ENCODE data around the gene CROCC2.

The CROCC2 gene

GRCh38 chr2:240959214-240959940, 53.2 kb downstream of the CROCC2 start:
- no peak for DNase-seq

DNA sequence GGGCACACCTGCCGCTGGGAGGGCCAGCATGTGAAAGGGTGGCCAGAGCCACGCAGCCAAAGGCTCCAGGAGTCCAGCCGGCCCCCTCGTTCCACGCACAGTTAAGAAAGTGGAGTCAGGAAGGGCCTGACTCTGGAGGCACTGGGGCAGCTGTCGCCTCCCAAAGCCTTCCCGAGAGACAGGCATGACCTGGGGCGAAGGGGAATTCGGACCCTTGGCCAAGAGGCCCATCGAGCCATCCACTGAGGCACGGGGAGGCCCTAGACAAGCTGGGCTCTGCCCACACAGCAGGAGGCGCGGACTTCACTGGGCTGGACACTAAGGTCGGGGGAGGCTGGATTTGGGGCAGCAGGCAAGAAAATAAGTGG, 53.8 kb downstream of the CROCC2 start:
- DNase-seq: no peak

GRCh38 chr2:240960309-240960970, 54.3 kb downstream of the CROCC2 start:
- no peak for DNase-seq

GRCh38 chr2:240960971-240961876, 55.1 kb downstream of the CROCC2 start:
- no peak for DNase-seq

GRCh38 chr2:240961910-240962299, 55.8 kb downstream of the CROCC2 start:
- no peak for DNase-seq

DNA sequence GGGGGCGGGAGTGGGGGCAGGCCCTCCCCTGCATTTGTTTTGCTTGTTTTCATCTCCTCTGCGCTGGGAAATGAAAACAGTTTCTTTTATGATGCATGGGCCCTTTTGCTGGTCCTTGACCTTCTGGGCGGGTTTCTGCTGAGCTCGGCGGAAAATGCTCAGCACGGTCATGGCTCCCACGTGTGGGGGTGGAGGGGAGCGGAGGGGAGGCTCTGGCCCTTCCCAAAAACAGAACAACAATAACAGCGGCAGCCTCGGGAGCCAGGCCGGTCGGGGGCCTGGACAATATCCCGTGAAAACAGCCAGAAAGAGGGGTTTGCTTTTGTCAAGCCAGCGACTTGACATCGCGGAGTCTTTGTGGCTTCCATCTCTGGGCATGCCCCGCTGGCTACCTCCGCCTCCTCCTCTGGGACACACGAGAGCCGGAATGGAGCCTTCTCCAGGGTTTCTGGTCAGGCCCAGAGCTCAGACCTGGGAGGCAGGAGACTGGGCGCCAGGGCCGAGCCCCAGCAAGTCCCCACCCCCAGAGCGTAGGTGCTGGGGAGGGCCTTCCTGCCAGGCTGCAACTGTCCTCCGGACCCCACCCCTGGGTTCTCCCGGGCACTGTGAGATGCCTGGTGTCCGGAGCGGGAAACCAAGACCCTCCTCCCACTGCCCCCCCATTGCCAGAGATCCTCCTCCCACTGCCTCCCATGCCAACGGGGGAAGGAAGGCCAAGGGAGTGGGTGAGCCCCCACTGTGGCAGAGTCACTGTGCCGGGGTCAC, 56.3 kb downstream of the CROCC2 start:
- DNase-seq: no peak

- DNase-seq: no peak
Measured at GRCh38 chr2:240963065-240963867, 57.1 kb downstream of the CROCC2 start.

DNA sequence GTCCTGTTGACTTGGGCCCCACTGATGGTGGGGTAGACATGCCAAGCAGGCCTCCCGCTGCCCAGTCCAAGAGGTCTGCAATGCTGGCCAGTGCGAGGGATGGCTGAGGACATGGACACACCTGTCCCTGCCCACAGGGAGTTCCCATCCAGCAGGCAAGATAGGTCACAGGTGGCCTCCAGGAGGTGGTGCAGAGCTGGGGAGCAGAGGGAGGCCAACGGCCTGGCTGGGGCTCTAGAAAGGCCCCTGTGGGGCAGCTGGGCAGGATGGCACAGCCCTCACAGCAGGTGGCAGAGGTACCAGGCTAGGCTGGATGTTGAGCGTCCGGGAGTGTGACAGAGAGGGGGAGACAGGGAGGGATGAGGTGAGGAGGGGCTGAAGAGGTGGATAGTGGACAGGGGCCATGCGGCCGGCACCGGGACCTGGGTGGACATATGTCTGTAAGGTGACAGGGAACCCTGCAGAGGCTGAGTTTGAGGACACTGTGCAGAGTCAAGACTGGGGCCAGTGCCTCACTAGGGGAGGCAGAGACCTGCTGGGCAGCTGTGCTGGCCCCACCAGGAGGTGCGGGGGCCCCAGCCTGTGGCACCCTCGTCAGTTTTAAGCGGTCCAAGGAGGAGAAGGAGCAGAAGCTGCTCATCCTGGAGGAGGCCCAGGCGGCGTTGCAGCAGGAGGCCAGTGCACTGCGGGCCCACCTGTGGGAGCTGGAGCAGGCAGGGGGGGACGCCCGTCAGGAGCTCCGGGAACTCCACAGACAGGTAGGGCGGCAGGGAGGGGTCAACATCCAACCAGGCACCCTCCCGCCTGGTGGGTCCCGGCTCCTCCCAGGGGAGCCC, 58.0 kb downstream of the CROCC2 start:
- no peak for DNase-seq

- no peak for DNase-seq
Measured at GRCh38 chr2:240964704-240965295, 58.7 kb downstream of the CROCC2 start.

DNA sequence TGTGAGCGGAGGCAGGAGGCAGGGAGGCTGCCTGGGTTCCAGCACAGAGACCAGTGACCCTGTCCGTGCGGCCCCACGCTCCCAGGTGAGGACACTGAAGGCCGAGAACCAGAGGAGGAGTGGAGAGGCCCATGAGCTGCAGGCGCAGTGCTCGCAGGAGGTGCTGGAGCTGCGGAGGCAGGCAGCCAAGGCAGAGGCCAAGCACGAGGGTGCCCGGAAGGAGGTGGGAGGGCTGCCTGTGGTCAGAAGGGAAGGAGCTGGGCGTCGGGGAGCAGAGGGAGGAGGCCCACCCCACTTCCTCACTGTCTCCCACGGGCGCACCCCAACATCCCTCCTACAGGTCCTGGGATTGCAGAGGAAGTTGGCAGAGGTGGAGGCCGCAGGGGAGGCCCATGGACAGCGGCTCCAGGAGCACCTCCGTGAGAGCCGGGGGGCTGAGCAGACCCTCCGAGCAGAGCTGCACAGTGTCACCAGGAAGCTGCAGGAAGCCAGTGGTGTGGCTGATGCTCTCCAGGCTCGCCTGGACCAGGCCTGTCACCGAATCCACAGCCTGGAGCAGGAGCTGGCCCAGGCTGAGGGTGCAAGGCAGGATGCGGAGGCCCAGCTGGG, 59.3 kb downstream of the CROCC2 start:
- no peak for DNase-seq

- DNase-seq: no peak
Measured at GRCh38 chr2:240965905-240966456, 59.8 kb downstream of the CROCC2 start.

DNA sequence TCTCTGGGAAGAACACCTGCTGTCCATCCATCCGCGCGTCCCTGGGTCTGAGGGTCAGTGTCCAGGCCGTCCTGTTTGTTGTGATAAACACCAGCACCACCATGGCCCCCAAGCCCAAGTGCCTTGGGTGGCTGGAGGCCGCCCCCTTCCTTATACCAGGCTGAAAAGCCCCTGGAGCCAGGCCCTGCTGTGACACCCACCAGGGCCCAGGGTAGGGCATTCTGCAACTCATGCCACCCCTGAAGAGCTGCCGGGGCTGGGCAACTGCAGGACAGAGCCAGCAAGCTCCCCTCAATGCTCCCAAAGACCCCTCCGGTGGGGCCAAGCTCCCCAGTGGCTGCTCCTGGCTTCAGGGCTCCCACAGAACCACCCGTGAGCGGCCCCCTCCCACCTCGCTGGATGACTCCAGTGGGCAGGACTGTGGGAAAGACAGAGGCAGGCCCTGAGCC, 60.3 kb downstream of the CROCC2 start:
- DNase-seq: no peak

GRCh38 chr2:240966906-240967680, 61.0 kb downstream of the CROCC2 start:
- no peak for DNase-seq

GRCh38 chr2:240967681-240968621, 61.8 kb downstream of the CROCC2 start:
- no peak for DNase-seq

GRCh38 chr2:240968731-240969624, 62.8 kb downstream of the CROCC2 start:
- no peak for DNase-seq

- no peak for DNase-seq
Measured at GRCh38 chr2:240970104-240970503, 64.0 kb downstream of the CROCC2 start.

- DNase-seq: no peak
Measured at GRCh38 chr2:240970816-240971215, 64.7 kb downstream of the CROCC2 start.
